HepG2 (cell line): ENCODE results near the gene SYNJ2. TPM values are rescaled to one million over a fixed set of nuclear protein-coding genes. Genes with fewer than 3 reads are reported as not detected.

Experiments used
- ATAD3A ChIP-seq: sonication (generic); formaldehyde crosslinking; IDR thresholded peaks from 2 replicates; pipeline ENCODE4 v1.4.0; 2020; ENCODE audit warnings: missing genetic modification reagents
- HNF4G ChIP-seq, 2 experiments: sonication (generic) in 1 of 2; formaldehyde crosslinking in 1 of 2; IDR thresholded peaks; 2 replicates each; pipeline versions ENCODE4 v1.4.0 to v1.6.1; 2011 to 2020; ENCODE audit warnings: borderline replicate concordance in 2 of 2, low read depth in 2 of 2, mild to moderate bottlenecking in 2 of 2, low read length in 1 of 2, missing genetic modification reagents in 1 of 2, moderate library complexity in 1 of 2
- HOXA7 ChIP-seq: sonication (generic); formaldehyde crosslinking; IDR thresholded peaks from 2 replicates; pipeline ENCODE4 v1.8.1; 2022; ENCODE audit warnings: mild to moderate bottlenecking, missing genetic modification reagents, moderate library complexity
- KDM5A ChIP-seq: fragments of 200-600 bp; sonication (generic); IDR thresholded peaks from 2 replicates; pipeline ENCODE4 v1.7.0; 2018; ENCODE audit warnings: antibody characterized with exemption, mild to moderate bottlenecking, low read length, borderline replicate concordance
- KLF12 ChIP-seq: sonication (generic); formaldehyde crosslinking; IDR thresholded peaks from 2 replicates; pipeline ENCODE4 v1.4.0; 2020; ENCODE audit warnings: missing genetic modification reagents, borderline replicate concordance
- MNT ChIP-seq: fragments of 450-650 bp; IDR thresholded peaks from 2 replicates; pipeline ENCODE4 v1.6.1; 2016
- POLR2AphosphoS5 ChIP-seq: IDR thresholded peaks from 2 replicates; pipeline ENCODE4 v1.6.1; 2012; ENCODE audit warnings: low read depth, low read length
- RAD21 ChIP-seq: fragments of 450-650 bp; formaldehyde crosslinking; IDR thresholded peaks from 2 replicates; pipeline ENCODE4 v1.5.0; 2020; ENCODE audit warnings: mild to moderate bottlenecking
- SCMH1 ChIP-seq: sonication (generic); formaldehyde crosslinking; IDR thresholded peaks from 2 replicates; pipeline ENCODE4 v1.9.0; 2021; ENCODE audit warnings: missing genetic modification reagents, mild to moderate bottlenecking, borderline replicate concordance
- SNRNP70 ChIP-seq: fragments of 200-400 bp; formaldehyde crosslinking; IDR thresholded peaks from 2 replicates; pipeline ENCODE4 v1.6.1; 2017; ENCODE audit warnings: mild to moderate bottlenecking, low read depth, low read length, moderate library complexity
- TSC22D2 ChIP-seq: sonication (generic); formaldehyde crosslinking; IDR thresholded peaks from 2 replicates; pipeline ENCODE4 v1.5.1; 2020; ENCODE audit warnings: missing genetic modification reagents, mild to moderate bottlenecking, borderline replicate concordance
- ZBTB7B ChIP-seq: sonication (generic); formaldehyde crosslinking; IDR thresholded peaks from 2 replicates; pipeline ENCODE4 v1.4.0; 2020; ENCODE audit warnings: missing genetic modification reagents
- ZFP41 ChIP-seq: sonication (generic); formaldehyde crosslinking; IDR thresholded peaks from 2 replicates; pipeline ENCODE4 v1.4.0; 2020; ENCODE audit warnings: mild to moderate bottlenecking, missing genetic modification reagents, borderline replicate concordance
- ZFP62 ChIP-seq: sonication (generic); formaldehyde crosslinking; IDR thresholded peaks from 2 replicates; pipeline ENCODE4 v1.4.0; 2020; ENCODE audit warnings: missing genetic modification reagents
- ZNF281 ChIP-seq: sonication (generic); formaldehyde crosslinking; IDR thresholded peaks from 2 replicates; pipeline ENCODE4 v1.4.0; 2020; ENCODE audit warnings: missing genetic modification reagents, borderline replicate concordance
- ZNF451 ChIP-seq: sonication (generic); formaldehyde crosslinking; IDR thresholded peaks from 2 replicates; pipeline ENCODE4 v1.5.0; 2020; ENCODE audit warnings: mild to moderate bottlenecking, missing genetic modification reagents
- ZNF546 ChIP-seq: sonication (generic); formaldehyde crosslinking; conservative IDR thresholded peaks from 2 replicates; pipeline ENCODE4 v1.8.1; 2023; ENCODE audit warnings: mild to moderate bottlenecking, missing genetic modification reagents
- ZNF691 ChIP-seq: sonication (generic); formaldehyde crosslinking; IDR thresholded peaks from 2 replicates; pipeline ENCODE4 v1.4.0; 2020; ENCODE audit warnings: missing genetic modification reagents, low read depth, mild to moderate bottlenecking, borderline replicate concordance
- ZNF747 ChIP-seq: sonication (generic); formaldehyde crosslinking; IDR thresholded peaks from 2 replicates; pipeline ENCODE4 v1.8.1; 2023; ENCODE audit warnings: missing genetic modification reagents, mild to moderate bottlenecking, borderline replicate concordance
- ZNF878 ChIP-seq: sonication (generic); formaldehyde crosslinking; IDR thresholded peaks from 2 replicates; pipeline ENCODE4 v1.8.1; 2023; ENCODE audit warnings: mild to moderate bottlenecking, missing genetic modification reagents, moderate library complexity
- ZNF891 ChIP-seq: sonication (generic); formaldehyde crosslinking; IDR thresholded peaks from 2 replicates; pipeline ENCODE4 v1.5.0; 2020; ENCODE audit warnings: mild to moderate bottlenecking, missing genetic modification reagents
- polyA plus RNA-seq, 8 experiments: library from polyadenylated mRNA; depleted of rRNA in 3 of 8; stranded (reverse) in 7 of 8; unstranded in 1 of 8; fragments of >200 nt; fragmentation: Illumina TruSeq in 4 of 8; extraction: Trizol in 4 of 8; gene quantifications; 2 replicates each; pipeline versions ENCODE4 v1.2.1 to v1.2.3, GENCODE V29; 2011 to 2016; ENCODE audit warnings: low read depth in 4 of 8, missing spikeins in 1 of 8, mixed read lengths in 1 of 8; ENCODE audit not compliant: insufficient read depth in 1 of 8
- total RNA-seq, 5 experiments: library from RNA; depleted of rRNA; stranded (reverse); fragments of >200 nt; fragmentation: Illumina TruSeq; extraction: Trizol; gene quantifications; 2 replicates each; pipeline ENCODE4 v1.2.3, GENCODE V29; 2016; ENCODE audit warnings: low read depth in 1 of 5

The SYNJ2 gene
- total and polyA plus RNA-seq, 2 of the 13 experiments (the other 11 are each of a cell fraction or from before 2014, with no cell fraction given) = 39.1 to 57.6 TPM

DNA sequence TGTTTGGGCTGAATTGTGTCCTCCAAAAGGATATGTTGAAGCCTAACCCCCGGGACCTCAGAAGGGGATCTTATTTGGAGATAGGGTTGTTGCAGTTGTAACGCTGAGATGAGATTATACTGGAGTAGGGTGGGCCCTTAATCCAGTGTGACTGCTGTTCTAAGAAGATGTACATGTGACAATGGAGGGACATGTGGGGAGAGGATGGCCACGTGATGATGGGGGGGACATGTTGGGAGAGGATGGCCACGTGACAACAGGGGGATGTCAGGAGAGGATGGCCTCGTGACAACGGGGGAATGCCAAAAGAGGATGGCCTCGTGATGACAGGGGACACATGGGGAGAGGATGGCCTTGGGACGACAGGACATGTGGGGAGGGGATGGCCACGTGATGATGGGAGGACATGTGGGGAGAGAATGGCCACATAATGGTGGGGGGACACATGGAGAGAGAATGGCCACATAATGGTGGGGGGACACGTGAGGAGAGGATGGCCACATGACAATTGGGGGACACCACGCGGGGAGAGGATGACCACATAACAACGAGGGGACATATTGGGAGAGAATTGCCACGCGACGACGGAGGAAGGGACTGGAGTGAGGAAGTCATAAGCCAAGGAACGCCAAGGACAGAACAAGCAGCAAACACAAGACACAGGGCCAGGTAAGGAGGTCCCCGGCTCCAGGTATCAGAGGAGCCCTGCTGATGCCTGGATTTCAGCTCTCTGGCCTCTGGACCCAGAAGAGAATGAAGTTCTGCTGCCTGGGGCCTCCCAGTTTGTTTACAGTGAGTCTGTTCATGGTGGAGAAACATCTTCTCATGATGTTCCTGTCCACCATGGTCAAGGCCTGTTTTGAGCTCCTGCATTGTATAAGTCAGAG lies 29.2 kb downstream of the SYNJ2 start (continued):
- TF ChIP-seq SCMH1 (CRISPR knock-in tag) (no peak), ZNF691 (peak; percentile 74; the same call in 1 of the 2 replicates), TSC22D2 (CRISPR knock-in tag) (no peak), MNT (peak; percentile 96), KLF12 (CRISPR knock-in tag) (0 out of 2 replicates have a peak, but pooled peaks have one; percentile 23), ZNF451 (CRISPR knock-in tag) (peak; percentile 55; the same call in 1 of the 2 replicates), ZNF878 (CRISPR knock-in tag) (peak; percentile 98), RAD21 (CRISPR knock-in tag) (no peak; the same call in 1 of the 2 replicates), ZNF281 (CRISPR knock-in tag) (no peak), KDM5A (no peak), ZNF891 (peak; percentile 79; the same call in 1 of the 2 replicates), SNRNP70 (no peak), HOXA7 (no peak), HNF4G (IDR thresholded peaks at IDR 0.05; ENCODE audit: borderline replicate concordance, low read depth, low read length) (peak; percentile 85; the same call in 1 of the 2 replicates), HNF4G (CRISPR knock-in tag; IDR thresholded peaks at IDR 0.05; ENCODE audit: borderline replicate concordance, low read depth) (no peak), ZNF747 (CRISPR knock-in tag) (no peak), ATAD3A (CRISPR knock-in tag) (0 out of 2 replicates have a peak, but pooled peaks have one; percentile 28), ZBTB7B (CRISPR knock-in tag) (no peak), POLR2AphosphoS5 (no peak; the same call in 1 of the 2 replicates), ZFP41 (peak; percentile 97), ZNF546 (CRISPR knock-in tag) (no peak; the same call in none of the 2 replicates), ZFP62 (CRISPR knock-in tag) (0 out of 2 replicates have a peak, but pooled peaks have one; percentile 51)
